ENCODE data around the gene COL8A2. TPM values are rescaled to one million over a fixed set of nuclear protein-coding genes. Genes with fewer than 3 reads are reported as not detected.

COL8A2 gene
- total RNA-seq, 1 experiment from 2014 or later = 2.3 TPM

DNA sequence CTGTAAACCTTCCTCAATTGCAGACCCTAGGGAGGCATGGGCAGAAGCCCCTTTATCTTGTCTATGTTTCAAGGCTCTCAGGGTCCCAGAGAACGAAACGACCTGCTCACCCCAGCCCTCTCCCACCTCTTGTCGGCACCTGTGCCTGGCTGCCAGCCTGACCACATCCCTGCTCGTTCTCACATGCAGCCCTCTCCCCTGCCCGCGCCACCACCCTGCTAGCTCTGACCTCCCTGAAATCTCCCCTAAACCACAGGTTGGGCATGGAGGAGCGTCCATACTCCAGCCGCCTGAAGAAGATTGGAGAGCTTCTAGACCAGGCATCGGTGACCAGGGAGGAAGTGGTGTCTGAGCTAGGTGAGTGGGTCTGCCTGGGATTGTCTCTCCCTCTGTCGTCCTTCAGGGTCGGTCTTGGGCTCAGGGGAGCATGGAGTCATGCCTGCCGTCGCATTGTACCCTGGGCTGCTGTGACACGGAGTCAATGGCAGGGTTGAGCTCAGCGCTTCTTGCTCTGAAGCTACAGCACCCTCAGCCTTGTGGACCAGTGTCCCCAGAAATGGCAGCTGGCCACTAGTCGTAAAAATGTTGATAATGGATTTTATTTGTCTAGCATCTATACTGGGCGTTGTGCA is 32.7 kb downstream of the COL8A2 start:
- H3K9me3 Mint-ChIP-seq = no peaks in the 10 kb centered on the region
- ATAC-seq (no peak), DNase-seq (ENCODE audit: low spot score) (peak; percentile 5)
- TF ChIP-seq, protein P1, sequence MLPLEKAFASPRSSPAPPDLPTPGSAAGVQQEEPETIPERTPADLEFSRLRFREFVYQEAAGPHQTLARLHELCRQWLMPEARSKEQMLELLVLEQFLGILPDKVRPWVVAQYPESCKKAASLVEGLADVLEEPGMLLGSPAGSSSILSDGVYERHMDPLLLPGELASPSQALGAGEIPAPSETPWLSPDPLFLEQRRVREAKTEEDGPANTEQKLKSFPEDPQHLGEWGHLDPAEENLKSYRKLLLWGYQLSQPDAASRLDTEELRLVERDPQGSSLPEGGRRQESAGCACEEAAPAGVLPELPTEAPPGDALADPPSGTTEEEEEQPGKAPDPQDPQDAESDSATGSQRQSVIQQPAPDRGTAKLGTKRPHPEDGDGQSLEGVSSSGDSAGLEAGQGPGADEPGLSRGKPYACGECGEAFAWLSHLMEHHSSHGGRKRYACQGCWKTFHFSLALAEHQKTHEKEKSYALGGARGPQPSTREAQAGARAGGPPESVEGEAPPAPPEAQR (CRISPR knock-in tag; IDR thresholded peaks at IDR 0.05) = no peak
- TF ChIP-seq ZBTB21 (CRISPR knock-in tag; IDR thresholded peaks at IDR 0.05; ENCODE audit: borderline replicate concordance) (no peak), OVOL2 (CRISPR knock-in tag; IDR thresholded peaks at IDR 0.05; ENCODE audit: borderline replicate concordance) (no peak), TEAD1 (CRISPR knock-in tag; IDR thresholded peaks at IDR 0.05) (no peak), ATF1 (CRISPR knock-in tag; IDR thresholded peaks at IDR 0.05) (no peak), ESRRA (CRISPR knock-in tag; IDR thresholded peaks at IDR 0.05; ENCODE audit: borderline replicate concordance) (no peak), GABPB1 (CRISPR knock-in tag; IDR thresholded peaks at IDR 0.05) (no peak), TCF7 (CRISPR knock-in tag; IDR thresholded peaks at IDR 0.05; ENCODE audit: low read depth) (no peak), NFE2L1 (CRISPR knock-in tag; IDR thresholded peaks at IDR 0.05) (no peak), TEAD4 (CRISPR knock-in tag; IDR thresholded peaks at IDR 0.05) (no peak)
- TF ChIP-seq, protein P2, sequence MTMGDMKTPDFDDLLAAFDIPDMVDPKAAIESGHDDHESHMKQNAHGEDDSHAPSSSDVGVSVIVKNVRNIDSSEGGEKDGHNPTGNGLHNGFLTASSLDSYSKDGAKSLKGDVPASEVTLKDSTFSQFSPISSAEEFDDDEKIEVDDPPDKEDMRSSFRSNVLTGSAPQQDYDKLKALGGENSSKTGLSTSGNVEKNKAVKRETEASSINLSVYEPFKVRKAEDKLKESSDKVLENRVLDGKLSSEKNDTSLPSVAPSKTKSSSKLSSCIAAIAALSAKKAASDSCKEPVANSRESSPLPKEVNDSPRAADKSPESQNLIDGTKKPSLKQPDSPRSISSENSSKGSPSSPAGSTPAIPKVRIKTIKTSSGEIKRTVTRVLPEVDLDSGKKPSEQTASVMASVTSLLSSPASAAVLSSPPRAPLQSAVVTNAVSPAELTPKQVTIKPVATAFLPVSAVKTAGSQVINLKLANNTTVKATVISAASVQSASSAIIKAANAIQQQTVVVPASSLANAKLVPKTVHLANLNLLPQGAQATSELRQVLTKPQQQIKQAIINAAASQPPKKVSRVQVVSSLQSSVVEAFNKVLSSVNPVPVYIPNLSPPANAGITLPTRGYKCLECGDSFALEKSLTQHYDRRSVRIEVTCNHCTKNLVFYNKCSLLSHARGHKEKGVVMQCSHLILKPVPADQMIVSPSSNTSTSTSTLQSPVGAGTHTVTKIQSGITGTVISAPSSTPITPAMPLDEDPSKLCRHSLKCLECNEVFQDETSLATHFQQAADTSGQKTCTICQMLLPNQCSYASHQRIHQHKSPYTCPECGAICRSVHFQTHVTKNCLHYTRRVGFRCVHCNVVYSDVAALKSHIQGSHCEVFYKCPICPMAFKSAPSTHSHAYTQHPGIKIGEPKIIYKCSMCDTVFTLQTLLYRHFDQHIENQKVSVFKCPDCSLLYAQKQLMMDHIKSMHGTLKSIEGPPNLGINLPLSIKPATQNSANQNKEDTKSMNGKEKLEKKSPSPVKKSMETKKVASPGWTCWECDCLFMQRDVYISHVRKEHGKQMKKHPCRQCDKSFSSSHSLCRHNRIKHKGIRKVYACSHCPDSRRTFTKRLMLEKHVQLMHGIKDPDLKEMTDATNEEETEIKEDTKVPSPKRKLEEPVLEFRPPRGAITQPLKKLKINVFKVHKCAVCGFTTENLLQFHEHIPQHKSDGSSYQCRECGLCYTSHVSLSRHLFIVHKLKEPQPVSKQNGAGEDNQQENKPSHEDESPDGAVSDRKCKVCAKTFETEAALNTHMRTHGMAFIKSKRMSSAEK (CRISPR knock-in tag; IDR thresholded peaks at IDR 0.05; ENCODE audit: borderline replicate concordance) = no peak
- TF ChIP-seq, protein P3, sequence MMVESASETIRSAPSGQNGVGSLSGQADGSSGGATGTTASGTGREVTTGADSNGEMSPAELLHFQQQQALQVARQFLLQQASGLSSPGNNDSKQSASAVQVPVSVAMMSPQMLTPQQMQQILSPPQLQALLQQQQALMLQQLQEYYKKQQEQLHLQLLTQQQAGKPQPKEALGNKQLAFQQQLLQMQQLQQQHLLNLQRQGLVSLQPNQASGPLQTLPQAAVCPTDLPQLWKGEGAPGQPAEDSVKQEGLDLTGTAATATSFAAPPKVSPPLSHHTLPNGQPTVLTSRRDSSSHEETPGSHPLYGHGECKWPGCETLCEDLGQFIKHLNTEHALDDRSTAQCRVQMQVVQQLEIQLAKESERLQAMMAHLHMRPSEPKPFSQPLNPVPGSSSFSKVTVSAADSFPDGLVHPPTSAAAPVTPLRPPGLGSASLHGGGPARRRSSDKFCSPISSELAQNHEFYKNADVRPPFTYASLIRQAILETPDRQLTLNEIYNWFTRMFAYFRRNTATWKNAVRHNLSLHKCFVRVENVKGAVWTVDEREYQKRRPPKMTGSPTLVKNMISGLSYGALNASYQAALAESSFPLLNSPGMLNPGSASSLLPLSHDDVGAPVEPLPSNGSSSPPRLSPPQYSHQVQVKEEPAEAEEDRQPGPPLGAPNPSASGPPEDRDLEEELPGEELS (CRISPR knock-in tag; IDR thresholded peaks at IDR 0.05) = no peak
- ChIA-PET POLR2A (no interaction called here), CTCF (no interaction called here)
- no peak overlapping the region for H3K27ac Mint-ChIP-seq
- H3K4me3 Mint-ChIP-seq = no peak overlapping the region
- peaks cover 26% of the 10 kb centered on the region for H3K36me3 Mint-ChIP-seq
- no peaks in the 10 kb centered on the region for H3K27me3 Mint-ChIP-seq (ENCODE audit: low read depth)
- H3K4me1 Mint-ChIP-seq = peaks cover 19% of the 10 kb centered on the region

DNA sequence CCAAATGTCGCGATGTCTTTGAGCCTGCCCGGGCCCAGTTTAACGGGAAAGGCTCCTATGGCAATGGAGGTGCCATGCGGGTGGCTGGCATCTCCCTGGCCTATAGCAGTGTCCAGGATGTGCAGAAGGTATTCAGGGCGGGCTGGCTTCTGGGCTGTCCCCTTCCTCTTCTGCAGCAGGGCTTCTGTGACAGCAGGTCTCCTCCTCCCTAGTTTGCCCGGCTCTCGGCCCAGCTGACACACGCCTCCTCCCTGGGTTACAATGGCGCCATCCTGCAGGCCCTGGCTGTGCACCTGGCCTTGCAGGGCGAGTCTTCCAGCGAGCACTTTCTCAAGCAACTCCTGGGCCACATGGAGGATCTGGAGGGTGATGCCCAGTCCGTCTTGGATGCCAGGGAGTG is 33.3 kb downstream of the COL8A2 start:
- H3K36me3 Mint-ChIP-seq = peaks cover 26% of the 10 kb centered on the region
- ATAC-seq (no peak), DNase-seq (ENCODE audit: low spot score) (peak; percentile 3)
- H3K4me3 Mint-ChIP-seq = no peak overlapping the region
- ChIA-PET CTCF (no interaction called here), POLR2A (no interaction called here)
- no peaks in the 10 kb centered on the region for H3K27me3 Mint-ChIP-seq (ENCODE audit: low read depth)
- H3K27ac Mint-ChIP-seq = no peak overlapping the region
- no peaks in the 10 kb centered on the region for H3K9me3 Mint-ChIP-seq
- peaks cover 17% of the 10 kb centered on the region for H3K4me1 Mint-ChIP-seq
- TF ChIP-seq NFE2L1 (CRISPR knock-in tag; IDR thresholded peaks at IDR 0.05) (no peak), NR2C2 (CRISPR knock-in tag; IDR thresholded peaks at IDR 0.05) (no peak), GRHL2 (CRISPR knock-in tag; IDR thresholded peaks at IDR 0.05; ENCODE audit: insufficient replicate concordance, severe bottlenecking) (no peak), CREB1 (CRISPR knock-in tag; IDR thresholded peaks at IDR 0.05) (no peak), ZNF671 (CRISPR knock-in tag; IDR thresholded peaks at IDR 0.05) (no peak), FOXP1 (CRISPR knock-in tag; IDR thresholded peaks at IDR 0.05; ENCODE audit: borderline replicate concordance) (no peak), KAT7 (CRISPR knock-in tag; IDR thresholded peaks at IDR 0.05; ENCODE audit: borderline replicate concordance) (no peak), ZNF219 (CRISPR knock-in tag; IDR thresholded peaks at IDR 0.05; ENCODE audit: borderline replicate concordance) (no peak), NFATC4 (CRISPR knock-in tag; IDR thresholded peaks at IDR 0.05) (no peak), ZNF423 (CRISPR knock-in tag; IDR thresholded peaks at IDR 0.05) (no peak), JUN (CRISPR knock-in tag; IDR thresholded peaks at IDR 0.05) (no peak)
- TF ChIP-seq, protein P4, sequence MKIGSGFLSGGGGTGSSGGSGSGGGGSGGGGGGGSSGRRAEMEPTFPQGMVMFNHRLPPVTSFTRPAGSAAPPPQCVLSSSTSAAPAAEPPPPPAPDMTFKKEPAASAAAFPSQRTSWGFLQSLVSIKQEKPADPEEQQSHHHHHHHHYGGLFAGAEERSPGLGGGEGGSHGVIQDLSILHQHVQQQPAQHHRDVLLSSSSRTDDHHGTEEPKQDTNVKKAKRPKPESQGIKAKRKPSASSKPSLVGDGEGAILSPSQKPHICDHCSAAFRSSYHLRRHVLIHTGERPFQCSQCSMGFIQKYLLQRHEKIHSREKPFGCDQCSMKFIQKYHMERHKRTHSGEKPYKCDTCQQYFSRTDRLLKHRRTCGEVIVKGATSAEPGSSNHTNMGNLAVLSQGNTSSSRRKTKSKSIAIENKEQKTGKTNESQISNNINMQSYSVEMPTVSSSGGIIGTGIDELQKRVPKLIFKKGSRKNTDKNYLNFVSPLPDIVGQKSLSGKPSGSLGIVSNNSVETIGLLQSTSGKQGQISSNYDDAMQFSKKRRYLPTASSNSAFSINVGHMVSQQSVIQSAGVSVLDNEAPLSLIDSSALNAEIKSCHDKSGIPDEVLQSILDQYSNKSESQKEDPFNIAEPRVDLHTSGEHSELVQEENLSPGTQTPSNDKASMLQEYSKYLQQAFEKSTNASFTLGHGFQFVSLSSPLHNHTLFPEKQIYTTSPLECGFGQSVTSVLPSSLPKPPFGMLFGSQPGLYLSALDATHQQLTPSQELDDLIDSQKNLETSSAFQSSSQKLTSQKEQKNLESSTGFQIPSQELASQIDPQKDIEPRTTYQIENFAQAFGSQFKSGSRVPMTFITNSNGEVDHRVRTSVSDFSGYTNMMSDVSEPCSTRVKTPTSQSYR (CRISPR knock-in tag; IDR thresholded peaks at IDR 0.05) = no peak
- TF ChIP-seq, protein P3 (CRISPR knock-in tag; IDR thresholded peaks at IDR 0.05) = no peak
